PC-9 (cell line): ENCODE results near the gene MAPRE3.

Source experiments
- EZH2 ChIP-seq: fragments of 200-600 bp; sonication (generic); IDR thresholded peaks from 2 replicates; pipeline ENCODE4 v1.8.0; 2017; ENCODE audit warnings: antibody characterized with exemption, low read depth
- TF ChIP-seq, protein P1 (sequence below): fragments of 200-600 bp; sonication (generic); conservative IDR thresholded peaks from 2 replicates; pipeline ENCODE4 v1.6.1; 2017; ENCODE audit warnings: mixed run types, antibody characterized with exemption, mild to moderate bottlenecking, moderate library complexity

DNA sequence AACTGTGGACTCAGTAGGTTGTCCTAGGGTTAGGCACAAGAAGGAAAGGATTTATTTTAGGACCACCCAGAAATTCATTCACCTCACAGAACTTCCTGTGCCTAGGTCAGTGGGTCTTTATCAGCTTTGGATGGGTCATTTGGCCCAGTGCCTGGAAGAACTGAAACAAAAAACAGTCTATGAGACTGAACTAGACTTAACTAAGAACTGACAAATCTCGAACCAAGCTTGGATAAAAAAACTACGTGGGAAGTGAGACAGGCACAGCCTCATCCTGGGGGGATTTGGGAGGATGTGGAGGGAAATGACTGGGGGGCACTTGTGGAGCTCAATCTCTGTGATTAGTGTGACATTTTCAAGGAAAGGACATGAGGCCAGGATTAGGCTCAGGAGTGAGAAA lies 103.3 kb downstream of the MAPRE3 start:
- TF ChIP-seq, protein P1, sequence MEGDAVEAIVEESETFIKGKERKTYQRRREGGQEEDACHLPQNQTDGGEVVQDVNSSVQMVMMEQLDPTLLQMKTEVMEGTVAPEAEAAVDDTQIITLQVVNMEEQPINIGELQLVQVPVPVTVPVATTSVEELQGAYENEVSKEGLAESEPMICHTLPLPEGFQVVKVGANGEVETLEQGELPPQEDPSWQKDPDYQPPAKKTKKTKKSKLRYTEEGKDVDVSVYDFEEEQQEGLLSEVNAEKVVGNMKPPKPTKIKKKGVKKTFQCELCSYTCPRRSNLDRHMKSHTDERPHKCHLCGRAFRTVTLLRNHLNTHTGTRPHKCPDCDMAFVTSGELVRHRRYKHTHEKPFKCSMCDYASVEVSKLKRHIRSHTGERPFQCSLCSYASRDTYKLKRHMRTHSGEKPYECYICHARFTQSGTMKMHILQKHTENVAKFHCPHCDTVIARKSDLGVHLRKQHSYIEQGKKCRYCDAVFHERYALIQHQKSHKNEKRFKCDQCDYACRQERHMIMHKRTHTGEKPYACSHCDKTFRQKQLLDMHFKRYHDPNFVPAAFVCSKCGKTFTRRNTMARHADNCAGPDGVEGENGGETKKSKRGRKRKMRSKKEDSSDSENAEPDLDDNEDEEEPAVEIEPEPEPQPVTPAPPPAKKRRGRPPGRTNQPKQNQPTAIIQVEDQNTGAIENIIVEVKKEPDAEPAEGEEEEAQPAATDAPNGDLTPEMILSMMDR: no peak
- TF ChIP-seq EZH2: no peak
